Brain microvascular endothelial cell (primary cell): ENCODE results near the gene SATB2.

Experiments used
- DNase-seq: peaks from one replicate; pipeline ENCODE4 v3.0.0-alpha.2; 2020
- H3K27ac ChIP-seq: fragments of 250-450 bp; sonication (Bioruptor Pico); 2 replicates; pipeline ENCODE4 v1.5.1; 2020; ENCODE audit warnings: mild to moderate bottlenecking, moderate library complexity
- H3K27me3 ChIP-seq: fragments of 250-450 bp; sonication (Bioruptor Pico); replicated peaks from 2 replicates; pipeline ENCODE4 v1.5.1; 2020; ENCODE audit warnings: mild to moderate bottlenecking
- H3K36me3 ChIP-seq: fragments of 250-450 bp; sonication (Bioruptor Pico); replicated peaks from 2 replicates; pipeline ENCODE4 v1.5.1; 2020; ENCODE audit warnings: mild to moderate bottlenecking
- H3K4me3 ChIP-seq: 2 replicates; pipeline ENCODE4 v1.5.1; 2011; ENCODE audit warnings: low read depth, mild to moderate bottlenecking, control low read depth, low read length, moderate library complexity
- CTCF ChIP-seq: IDR thresholded peaks from 2 replicates; pipeline ENCODE4 v1.5.1; 2011; ENCODE audit warnings: low read depth, mild to moderate bottlenecking, moderate library complexity, low read length, control low read depth, inconsistent platforms; ENCODE audit errors: missing control alignments
- in situ Hi-C: cut with HindIII; loops from 2 replicates; pipeline ENCODE4 v1.10.0; 2017; ENCODE audit warnings: low sequenced_read_pairs, low pct_ligation_motif_present

SATB2 gene

GRCh38 chr2:199308567-199308966, 149.2 kb downstream of the SATB2 start:
- in situ Hi-C loops, result no loop called here
- no peak overlapping the region for H3K4me3 ChIP-seq
- no peak overlapping the region for H3K27ac ChIP-seq
- no peak for DNase-seq
- no peak for TF ChIP-seq CTCF
- H3K27me3 ChIP-seq, result no peaks in the 10 kb centered on the region
- no peaks in the 10 kb centered on the region for H3K36me3 ChIP-seq

GRCh38 chr2:199307461-199307860, 150.3 kb downstream of the SATB2 start:
- no peak for TF ChIP-seq CTCF
- H3K27ac ChIP-seq, result no peak overlapping the region
- in situ Hi-C loops, result no loop called here

GRCh38 chr2:199306116-199306515, 151.6 kb downstream of the SATB2 start:
- Histone ChIP-seq H3K27ac (no peak overlapping the region), H3K36me3 (no peaks in the 10 kb centered on the region), H3K4me3 (no peak overlapping the region), H3K27me3 (no peaks in the 10 kb centered on the region)
- no peak for DNase-seq
- no peak for TF ChIP-seq CTCF
- in situ Hi-C loops, result no loop called here

More at GRCh38 chr2:199307461-199307860, 150.3 kb downstream of the SATB2 start:
- no peak for DNase-seq
- Histone ChIP-seq H3K27me3 (no peaks in the 10 kb centered on the region), H3K4me3 (no peak overlapping the region), H3K36me3 (no peaks in the 10 kb centered on the region)

GRCh38 chr2:199303728-199304177, 154.0 kb downstream of the SATB2 start:
- DNase-seq, result peak; percentile 91
- H3K27me3 ChIP-seq, result no peaks in the 10 kb centered on the region
- H3K4me3 ChIP-seq, result no peak overlapping the region
- H3K36me3 ChIP-seq, result no peaks in the 10 kb centered on the region
- H3K27ac ChIP-seq, result peak overlapping the region; percentile 74
- in situ Hi-C loops, result no loop called here
- no peak for TF ChIP-seq CTCF

GRCh38 chr2:199302851-199303250, 154.9 kb downstream of the SATB2 start:
- TF ChIP-seq CTCF, result no peak
- H3K27me3 ChIP-seq, result no peaks in the 10 kb centered on the region
- H3K36me3 ChIP-seq, result no peaks in the 10 kb centered on the region
- H3K27ac ChIP-seq, result peak overlapping the region; percentile 74
- peak; percentile 33 for DNase-seq
- H3K4me3 ChIP-seq, result no peak overlapping the region
- in situ Hi-C loops, result no loop called here

- H3K27ac ChIP-seq, result no peak overlapping the region
- no peak for TF ChIP-seq CTCF
- H3K4me3 ChIP-seq, result no peak overlapping the region
- H3K27me3 ChIP-seq, result no peaks in the 10 kb centered on the region
- in situ Hi-C loops, result no loop called here
- DNase-seq, result no peak
- H3K36me3 ChIP-seq, result no peaks in the 10 kb centered on the region
These were observed 169.3 kb downstream of the SATB2 start for GRCh38 chr2:199288424-199288823.
